AG10803 (cell line): ENCODE data around the gene CHN2.
"Not testable (repeated sequence)": the region's sequence is repeated elsewhere in the genome, so short reads cannot be mapped to it uniquely, and the experiment has no call there.

Experiments used
- DNase-seq: peaks from one replicate; pipeline ENCODE4 v3.0.0; 2010; ENCODE audit warnings: low read depth
- H3K4me3 ChIP-seq: 2 replicates; pipeline ENCODE4 v1.5.1; 2011; ENCODE audit warnings: mild to moderate bottlenecking, low read length, control low read depth
- CTCF ChIP-seq: conservative IDR thresholded peaks from 2 replicates; pipeline ENCODE4 v1.5.1; 2011; ENCODE audit warnings: mild to moderate bottlenecking, low read length, control low read depth, inconsistent platforms

Gene CHN2

DNA sequence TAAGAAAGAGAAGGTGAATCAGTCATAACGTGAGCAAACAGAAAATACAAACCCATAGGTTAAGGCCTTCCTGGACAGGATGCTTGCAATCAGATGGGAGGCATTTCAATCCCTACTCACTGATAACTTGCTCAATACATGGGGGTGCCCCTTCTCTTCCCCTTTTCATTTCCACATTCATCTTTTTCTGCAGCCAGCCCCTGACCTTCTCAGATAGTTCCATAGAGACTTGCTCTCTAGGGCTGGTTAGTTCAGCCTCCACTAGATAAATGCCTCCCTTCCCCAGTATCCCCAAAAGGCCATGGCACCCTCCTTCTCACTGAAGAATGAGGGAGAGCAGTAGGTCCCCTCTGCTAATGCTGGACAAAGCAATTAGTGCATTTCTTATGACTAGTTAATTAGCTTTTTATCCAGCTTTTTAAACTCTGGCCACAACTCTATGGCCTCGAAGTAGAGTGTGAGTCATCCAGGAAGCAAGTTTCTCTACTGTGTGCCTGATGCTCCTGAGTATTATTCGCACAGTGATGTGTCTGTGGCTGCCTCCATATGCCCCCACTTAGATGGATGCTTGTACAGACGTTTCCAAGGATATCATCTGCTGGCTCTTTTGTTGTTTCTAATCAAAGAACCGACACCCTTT, 12.7 kb downstream of the CHN2 start:
- H3K4me3 ChIP-seq = no peak overlapping the region
- DNase-seq = no peak
- TF ChIP-seq CTCF = no peak

GRCh38 chr7:29208410-29209250, 14.1 kb downstream of the CHN2 start:
- TF ChIP-seq CTCF = no peak
- DNase-seq = no peak

GRCh38 chr7:29209745-29210144, 15.2 kb downstream of the CHN2 start:
- no peak overlapping the region for H3K4me3 ChIP-seq
- no peak for TF ChIP-seq CTCF
- DNase-seq = no peak

More at GRCh38 chr7:29208410-29209250, 14.1 kb downstream of the CHN2 start:
- H3K4me3 ChIP-seq = no peak overlapping the region

GRCh38 chr7:29212736-29213135, 18.2 kb downstream of the CHN2 start:
- H3K4me3 ChIP-seq, DNase-seq: not testable (repeated sequence)

DNA sequence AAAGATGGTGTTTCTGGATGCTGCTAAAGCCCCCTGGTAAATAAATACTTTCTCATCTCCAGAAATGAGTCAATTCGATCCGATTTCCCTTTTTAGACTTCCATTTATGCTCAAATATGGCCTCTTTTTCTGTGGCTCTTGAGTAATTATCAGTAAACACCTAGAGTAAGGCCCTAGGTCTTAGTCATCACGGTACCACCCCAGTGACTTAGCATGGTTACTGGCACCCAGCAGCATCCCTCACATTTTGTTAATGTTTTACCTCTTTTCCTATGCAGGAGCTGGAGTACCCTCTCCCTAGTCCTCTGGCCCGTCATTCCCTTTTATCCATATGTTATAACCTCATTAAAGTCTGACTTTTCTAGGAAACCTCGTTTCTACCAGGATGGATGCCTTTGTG, 19.5 kb downstream of the CHN2 start:
- TF ChIP-seq CTCF = no peak
- no peak overlapping the region for H3K4me3 ChIP-seq
- DNase-seq = no peak

DNA sequence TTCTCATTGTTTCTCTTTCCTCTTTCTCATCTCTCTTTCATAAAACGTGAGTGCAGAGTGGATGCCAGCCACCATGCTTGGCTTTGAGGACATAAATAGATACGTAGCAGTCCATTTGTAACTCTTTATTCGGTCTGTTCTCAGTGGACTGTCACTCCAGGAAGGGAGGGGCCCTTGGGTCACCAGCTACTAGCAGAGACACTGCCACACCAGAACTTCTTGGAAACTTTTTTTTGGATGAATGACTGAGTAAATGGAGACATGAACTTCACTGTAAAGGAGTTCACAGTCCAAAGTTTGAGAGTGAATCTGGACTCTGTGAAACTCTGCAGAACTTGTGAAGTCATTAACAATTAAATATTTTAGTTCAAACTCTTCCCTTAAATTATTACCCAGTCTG, 20.2 kb downstream of the CHN2 start:
- no peak overlapping the region for H3K4me3 ChIP-seq
- TF ChIP-seq CTCF = no peak
- DNase-seq = no peak

DNA sequence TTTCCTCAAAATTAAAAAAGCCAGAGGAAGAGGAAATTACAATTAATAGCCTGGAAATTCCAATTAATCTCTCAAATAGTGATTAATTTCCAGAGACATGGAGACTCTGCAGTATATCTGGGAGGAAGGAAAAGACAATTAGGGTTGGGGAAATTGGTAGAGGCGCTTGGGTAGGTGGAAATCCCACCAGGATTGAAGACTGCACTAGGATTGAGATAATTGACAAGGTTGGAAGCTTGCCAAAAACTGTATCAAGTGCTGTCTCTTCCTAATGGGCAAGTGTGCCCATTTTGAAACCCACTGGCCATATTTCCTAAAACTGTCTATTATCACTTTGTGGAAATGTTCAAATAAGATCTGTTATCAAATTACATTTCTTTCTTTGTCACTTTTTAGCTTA, 21.6 kb downstream of the CHN2 start:
- H3K4me3 ChIP-seq = no peak overlapping the region
- no peak for TF ChIP-seq CTCF
- DNase-seq = no peak
